GM12892 (cell line): ENCODE data around the gene EXOC4.
A peak's percentile ranks its signal among the peaks of the same experiment; 100 is the strongest.

Source experiments
- DNase-seq: peaks from one replicate; pipeline ENCODE4 v3.0.0; 2011; ENCODE audit not compliant: insufficient read length
- FAIRE-seq: peaks from 2 replicates; lab custom pipeline; 2011; peaks lifted over from hg19 to GRCh38; lab: Jason Lieb, UNC
- POLR2A ChIP-seq: IDR thresholded peaks from 2 replicates; pipeline ENCODE4 v1.6.1; 2011; ENCODE audit warnings: low read depth, low read length, control low read depth
- POLR2AphosphoS5 ChIP-seq: IDR thresholded peaks from 2 replicates; pipeline ENCODE4 v1.6.1; 2011; ENCODE audit warnings: low read depth, low read length, control low read depth
- TAF1 ChIP-seq: IDR thresholded peaks from 2 replicates; pipeline ENCODE4 v1.6.1; 2011; ENCODE audit warnings: low read depth, mild to moderate bottlenecking, control low read depth, low read length, borderline replicate concordance

The EXOC4 gene

DNA sequence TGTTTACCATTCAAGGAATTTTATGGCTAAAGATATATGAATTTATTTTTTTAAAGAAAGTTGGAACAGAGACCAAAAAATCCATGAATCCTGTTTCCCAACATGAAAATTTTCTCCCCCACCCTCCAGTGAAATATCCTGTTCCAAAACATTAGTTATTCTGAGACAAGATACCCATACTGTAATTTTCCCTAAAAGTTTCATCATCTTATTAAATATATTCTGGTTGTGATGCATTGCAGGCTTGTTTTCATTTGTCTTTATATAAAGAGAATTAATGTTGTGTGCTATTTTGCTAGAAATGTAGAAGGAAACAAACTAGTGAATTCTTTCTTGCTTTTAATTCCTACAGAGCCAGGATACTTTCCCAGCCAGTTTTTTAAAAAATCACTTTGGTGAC lies 106.6 kb downstream of the EXOC4 start:
- FAIRE-seq, result no peak
- DNase-seq, result no peak
- TF ChIP-seq TAF1 (no peak), POLR2A (no peak), POLR2AphosphoS5 (no peak)

GRCh38 chr7:133360201-133360600 lies 107.3 kb downstream of the EXOC4 start:
- FAIRE-seq, result no peak
- TF ChIP-seq POLR2AphosphoS5, result no peak
- TF ChIP-seq TAF1, result no peak
- TF ChIP-seq POLR2A, result no peak
- no peak for DNase-seq

GRCh38 chr7:133361806-133362205 lies 108.9 kb downstream of the EXOC4 start:
- DNase-seq, result no peak
- no peak for FAIRE-seq
- no peak for TF ChIP-seq POLR2AphosphoS5
- TF ChIP-seq TAF1, result no peak
- no peak for TF ChIP-seq POLR2A

- no peak for DNase-seq
These were observed 112.2 kb downstream of the EXOC4 start for GRCh38 chr7:133364959-133365690.

DNA sequence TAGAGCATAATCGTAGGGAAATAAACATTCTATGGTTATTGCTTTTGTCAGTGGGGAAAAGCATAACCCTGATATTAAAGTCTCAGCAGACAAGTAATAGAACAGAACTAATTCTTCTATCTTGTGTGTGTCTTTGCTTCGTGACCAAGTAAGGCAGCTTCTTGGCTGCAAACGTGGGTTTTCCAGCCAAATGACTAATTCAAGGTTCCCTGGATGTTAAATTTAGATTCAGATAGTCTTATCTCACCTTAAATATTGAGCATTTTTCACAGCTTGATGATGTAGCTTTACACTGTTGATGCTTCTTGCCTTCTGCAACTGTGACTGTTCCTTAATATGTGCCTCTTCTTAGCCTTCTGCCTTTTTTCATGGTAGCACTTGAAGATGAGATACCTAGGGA lies 113.0 kb downstream of the EXOC4 start:
- DNase-seq (no peak), FAIRE-seq (no peak)
- TF ChIP-seq TAF1, result no peak
- TF ChIP-seq POLR2AphosphoS5, result no peak
- no peak for TF ChIP-seq POLR2A

More at GRCh38 chr7:133364959-133365690, 112.2 kb downstream of the EXOC4 start:
- no peak for TF ChIP-seq POLR2A
- TF ChIP-seq TAF1, result no peak
- TF ChIP-seq POLR2AphosphoS5, result no peak
- FAIRE-seq, result no peak

DNA sequence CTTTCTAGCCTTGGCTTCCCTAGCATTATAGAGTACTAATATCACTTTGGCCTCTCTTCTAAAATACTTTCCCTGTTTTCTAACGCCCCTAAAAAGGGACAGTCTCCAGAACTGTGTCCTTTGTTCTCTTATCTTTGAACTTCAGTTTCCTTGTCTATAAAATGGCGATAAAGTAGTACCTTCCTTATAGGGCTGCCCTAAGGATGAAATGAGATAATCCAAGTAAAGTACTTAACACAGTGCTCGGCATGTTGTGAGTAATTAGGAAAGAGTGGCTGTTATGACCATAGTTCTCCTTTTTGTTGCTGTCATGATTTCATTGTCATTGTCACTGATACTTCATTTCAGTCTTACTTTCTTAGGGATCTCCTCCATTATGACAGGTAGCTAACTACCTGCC lies 114.7 kb downstream of the EXOC4 start:
- FAIRE-seq, result no peak
- no peak for TF ChIP-seq TAF1
- TF ChIP-seq POLR2A, result no peak
- TF ChIP-seq POLR2AphosphoS5, result no peak
- DNase-seq, result no peak

GRCh38 chr7:133369130-133369529 lies 116.3 kb downstream of the EXOC4 start:
- TF ChIP-seq POLR2A (no peak), TAF1 (no peak), POLR2AphosphoS5 (no peak)
- FAIRE-seq, result no peak
- DNase-seq, result no peak

GRCh38 chr7:133371616-133372015 lies 118.7 kb downstream of the EXOC4 start:
- DNase-seq (no peak), FAIRE-seq (no peak)
- TF ChIP-seq TAF1 (no peak), POLR2A (no peak), POLR2AphosphoS5 (no peak)

DNA sequence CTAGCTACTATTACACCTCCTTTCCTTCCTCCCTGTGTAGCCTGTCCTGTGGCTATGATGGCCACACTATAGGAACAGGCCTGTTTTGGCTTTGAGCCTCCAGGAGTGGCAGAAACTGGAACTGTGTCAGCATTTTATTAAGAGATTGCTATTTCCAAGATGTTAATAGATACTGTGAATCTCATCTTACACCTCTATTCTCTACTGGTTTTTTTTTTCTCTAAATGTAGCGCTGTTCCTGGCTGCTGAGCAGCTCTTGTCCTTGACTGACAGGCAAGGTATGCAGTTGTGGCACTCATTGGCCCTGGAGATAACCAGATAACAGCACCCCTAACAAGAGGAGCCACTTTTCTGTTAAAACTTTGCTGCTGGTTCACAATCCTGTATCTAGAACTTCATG lies 119.5 kb downstream of the EXOC4 start:
- DNase-seq, result no peak
- FAIRE-seq, result no peak
- TF ChIP-seq POLR2A, result no peak
- no peak for TF ChIP-seq POLR2AphosphoS5
- no peak for TF ChIP-seq TAF1

- DNase-seq (no peak), FAIRE-seq (no peak)
- TF ChIP-seq POLR2AphosphoS5, result no peak
- TF ChIP-seq POLR2A, result no peak
These were observed 123.6 kb downstream of the EXOC4 start for GRCh38 chr7:133376514-133376913.

GRCh38 chr7:133381965-133382364 lies 129.1 kb downstream of the EXOC4 start:
- DNase-seq (no peak), FAIRE-seq (no peak)
- no peak for TF ChIP-seq POLR2AphosphoS5
- no peak for TF ChIP-seq TAF1
- TF ChIP-seq POLR2A, result no peak

GRCh38 chr7:133382775-133383559 lies 130.1 kb downstream of the EXOC4 start:
- FAIRE-seq, result no peak
- no peak for TF ChIP-seq POLR2AphosphoS5
- no peak for TF ChIP-seq POLR2A
- TF ChIP-seq TAF1, result no peak

GRCh38 chr7:133386205-133386604 lies 133.3 kb downstream of the EXOC4 start:
- DNase-seq (no peak), FAIRE-seq (peak; percentile 21)
- TF ChIP-seq TAF1 (no peak), POLR2A (no peak), POLR2AphosphoS5 (no peak)

More at GRCh38 chr7:133382775-133383559, 130.1 kb downstream of the EXOC4 start:
- DNase-seq, result no peak
